HG02588 (cell line): Measurements from ENCODE around the gene CRYAB.
"Not testable (repeated sequence)": the region's sequence is repeated elsewhere in the genome, so short reads cannot be mapped to it uniquely, and the experiment has no call there.

ENCODE experiments used
- ATAC-seq: cut with Tn5 transposase; IDR thresholded peaks from one replicate; pipeline ENCODE4 v1.9.1; 2021; ENCODE audit warnings: mild to moderate bottlenecking, moderate library complexity; ENCODE audit not compliant: unreplicated experiment

The CRYAB gene

DNA sequence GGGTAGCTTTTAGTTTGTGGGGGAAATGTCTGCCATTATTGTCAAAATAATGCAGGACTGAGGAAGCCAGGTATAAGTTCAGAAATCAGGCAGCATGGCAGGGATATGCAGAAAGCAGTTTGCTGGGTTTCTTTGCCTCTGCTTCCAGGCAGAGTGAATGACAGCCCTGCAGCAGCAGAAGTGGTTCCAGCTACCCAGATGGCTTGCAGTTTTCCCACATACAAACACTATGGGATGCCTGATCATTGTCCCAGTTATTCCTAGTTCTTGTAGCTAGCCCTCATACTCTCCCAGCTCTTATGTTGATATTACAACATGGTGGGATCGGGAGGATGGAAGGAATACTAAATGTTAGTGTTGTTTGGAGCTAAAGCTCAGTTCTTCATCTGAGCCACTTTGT is 22.7 kb upstream of the CRYAB start:
- ATAC-seq, result no peak

DNA sequence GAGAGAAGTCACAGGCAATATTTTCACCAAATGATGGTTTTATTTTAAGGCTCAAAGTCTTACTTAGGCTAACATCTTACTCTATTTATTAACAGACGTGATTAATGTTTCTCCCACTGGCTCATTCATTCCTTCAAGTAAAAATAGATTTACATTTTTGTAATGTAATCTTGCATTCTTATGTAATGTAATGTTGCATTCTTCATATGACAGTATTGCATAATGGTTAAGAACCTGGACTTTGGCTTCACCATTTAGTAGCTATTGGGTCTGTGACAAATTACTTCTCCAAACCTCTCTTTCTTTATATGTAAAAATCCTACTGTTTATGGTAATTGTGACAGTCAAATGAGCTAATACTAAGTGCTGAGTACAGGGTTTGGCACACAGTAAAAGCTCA is 22.3 kb upstream of the CRYAB start:
- ATAC-seq, result no peak

DNA sequence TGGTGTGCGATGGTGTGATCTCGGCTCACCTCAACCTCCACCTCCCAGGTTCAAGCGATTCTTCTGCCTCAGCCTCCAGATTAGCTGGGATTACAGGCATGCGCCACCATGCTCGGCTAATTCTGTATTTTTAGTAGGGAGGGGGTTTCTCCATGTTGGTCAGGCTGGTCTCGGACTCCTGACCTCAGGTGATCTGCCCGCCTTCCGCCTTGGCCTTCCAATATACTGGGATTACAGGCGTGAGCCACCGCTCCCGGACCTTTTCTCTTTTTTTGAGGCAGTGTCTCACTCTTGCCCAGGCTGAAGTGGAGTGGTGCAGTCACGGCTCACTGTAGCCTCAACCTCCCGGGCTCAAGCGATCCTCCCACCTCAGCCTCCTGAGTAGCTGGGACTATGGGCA is 21.6 kb upstream of the CRYAB start:
- not testable (repeated sequence) for ATAC-seq

DNA sequence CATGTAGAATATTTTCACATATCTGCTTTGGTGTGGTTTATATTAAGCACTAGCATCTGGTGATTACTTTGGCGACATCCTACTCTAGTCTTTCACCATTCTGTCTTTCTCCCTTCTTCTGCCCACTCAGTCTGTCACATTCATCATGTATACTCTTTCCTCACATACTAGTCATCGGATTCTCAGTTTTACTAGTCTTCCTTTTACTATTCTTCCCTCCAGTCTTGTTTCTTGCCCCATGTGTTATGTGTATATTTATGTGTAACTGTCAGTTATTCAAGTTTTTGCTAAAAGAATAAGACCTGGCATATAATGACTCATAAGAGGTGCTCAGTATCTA is 21.0 kb upstream of the CRYAB start:
- ATAC-seq, result no peak

DNA sequence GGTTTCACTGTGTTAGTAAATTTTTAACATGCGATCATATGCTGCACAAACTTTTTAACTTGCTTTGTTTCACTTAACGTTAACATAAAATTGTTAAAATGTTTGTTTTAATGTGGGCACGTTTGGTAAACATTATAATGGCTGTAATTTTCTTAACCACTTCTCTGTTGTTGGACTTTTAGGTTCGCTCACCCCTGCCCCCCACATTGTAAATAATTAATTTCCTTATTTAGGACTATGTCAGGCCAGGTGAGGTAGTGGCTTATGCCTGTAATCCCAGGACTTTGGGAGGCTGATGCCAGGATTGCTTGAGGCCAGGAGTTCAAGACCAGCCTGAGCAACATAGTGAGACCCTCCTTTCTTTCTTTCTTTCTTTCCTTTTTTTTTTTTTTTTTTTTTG is 18.9 kb upstream of the CRYAB start:
- ATAC-seq, result no peak

DNA sequence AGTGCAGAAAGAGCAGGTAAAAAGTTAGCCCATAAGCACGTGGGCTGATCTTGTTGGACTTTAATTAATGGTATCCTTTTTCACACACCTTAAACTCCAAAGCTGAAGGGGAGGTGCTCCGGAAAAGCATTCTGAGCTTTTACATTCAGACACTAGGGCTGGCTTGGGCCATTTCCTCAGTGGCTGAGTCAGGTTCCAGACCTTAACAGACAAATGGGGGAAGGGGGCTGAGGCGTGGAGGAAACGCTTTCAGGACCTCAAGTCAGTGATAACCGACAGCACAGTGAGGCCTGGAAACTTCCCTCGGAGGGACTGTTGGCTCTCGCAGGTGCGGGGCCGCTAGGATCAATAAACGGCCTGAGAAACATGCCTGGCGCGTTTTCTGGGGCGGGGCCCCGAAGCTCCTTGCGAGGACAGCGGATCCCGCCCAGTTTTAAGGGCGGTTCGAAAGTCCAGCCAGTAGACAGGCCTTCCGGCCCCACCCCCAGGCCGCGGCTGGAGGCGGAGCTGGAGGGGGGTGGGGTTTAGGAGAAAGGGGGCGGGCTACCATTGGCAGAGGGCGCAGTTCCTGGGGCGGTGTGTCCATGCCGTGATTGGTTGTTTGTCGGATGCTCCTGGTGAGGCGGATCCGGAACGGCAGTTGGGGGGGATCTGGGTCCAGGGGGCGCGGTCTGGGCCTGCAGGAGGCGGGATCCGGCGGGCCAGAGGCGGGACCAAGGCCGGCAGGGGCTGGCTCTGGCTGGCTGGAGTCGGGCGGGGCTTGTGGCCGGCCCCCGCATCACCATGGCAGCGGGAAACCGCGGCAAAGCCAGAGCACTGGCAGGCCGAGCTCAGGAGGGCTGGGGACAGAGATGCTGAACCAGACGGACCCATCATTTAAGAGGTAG is 15.2 kb upstream of the CRYAB start:
- ATAC-seq, result peak; percentile 93

DNA sequence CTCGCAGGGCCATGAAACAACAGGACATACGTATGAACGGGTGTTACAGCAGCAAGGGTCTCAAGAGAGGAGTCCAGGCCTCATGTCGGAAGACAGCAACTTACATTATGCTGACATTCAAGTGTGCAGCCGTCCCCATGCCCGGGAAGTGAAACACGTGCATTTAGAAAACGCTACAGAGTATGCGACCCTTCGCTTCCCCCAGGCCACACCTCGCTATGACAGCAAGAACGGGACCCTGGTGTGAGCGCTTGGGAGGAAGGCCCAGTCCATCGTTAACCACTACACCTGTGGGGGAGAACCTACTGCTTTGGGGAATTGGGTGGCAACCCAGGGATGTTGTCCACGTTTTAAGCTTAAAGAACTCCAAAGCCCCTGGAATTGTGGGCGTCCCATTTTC is 14.4 kb upstream of the CRYAB start:
- no peak for ATAC-seq

DNA sequence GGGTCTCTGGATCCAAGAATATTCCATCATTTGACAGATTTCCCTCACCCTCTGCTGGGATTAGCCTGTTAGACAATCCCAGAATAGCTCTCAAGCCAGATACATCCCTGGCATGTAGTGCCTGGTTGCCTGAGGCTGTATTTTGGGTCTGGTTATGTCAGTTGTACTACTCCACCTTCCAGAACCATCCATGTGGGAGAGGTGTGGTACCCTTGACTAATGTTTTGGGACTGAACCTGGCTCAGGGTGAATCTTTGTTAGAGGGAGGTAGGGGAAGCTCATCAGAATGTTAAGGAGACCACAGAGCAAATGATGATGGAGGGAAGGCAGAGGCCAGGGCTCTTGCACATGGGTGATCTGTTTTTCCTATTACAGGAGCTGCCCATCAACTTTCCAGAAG is 12.4 kb upstream of the CRYAB start:
- ATAC-seq, result no peak

DNA sequence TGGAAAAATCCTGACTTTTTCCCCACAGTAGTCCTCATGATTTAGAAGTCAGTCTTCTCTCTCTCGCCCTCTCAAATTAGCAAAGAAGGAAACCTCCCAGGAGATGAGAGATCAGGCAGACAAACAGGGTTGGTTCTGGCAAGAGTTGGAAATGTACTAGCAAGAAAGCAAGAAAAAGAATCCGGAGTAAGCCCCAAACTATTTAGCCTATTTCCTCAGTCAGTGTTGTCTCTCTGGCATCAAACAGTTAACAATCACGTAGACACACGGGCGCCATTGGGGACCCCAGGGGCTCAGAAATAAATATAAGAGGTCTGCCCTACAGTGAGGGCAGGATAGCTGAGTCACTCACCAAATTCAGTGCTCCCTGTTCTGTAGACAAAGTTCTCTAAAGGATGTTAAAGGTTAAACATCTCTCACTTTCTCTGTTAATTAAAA is 11.8 kb upstream of the CRYAB start:
- ATAC-seq, result no peak

DNA sequence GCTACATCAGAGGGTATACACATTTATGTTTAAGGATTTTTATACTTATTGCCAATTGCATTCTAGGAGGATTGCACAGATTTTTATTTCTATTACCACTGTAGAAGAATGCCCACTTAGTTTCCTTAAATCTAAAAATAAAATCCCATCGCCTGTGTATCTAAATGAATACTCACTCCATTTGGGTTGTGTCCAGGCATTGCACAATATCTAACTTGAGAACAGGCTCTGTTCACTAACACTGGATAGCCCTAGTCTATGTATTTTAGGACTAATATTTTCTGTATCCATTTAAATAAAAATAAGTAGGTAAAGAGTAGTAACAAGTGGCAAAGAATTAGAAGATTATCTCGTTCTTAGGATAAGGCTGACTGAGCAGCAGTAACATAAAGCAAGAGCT is 11.2 kb upstream of the CRYAB start:
- ATAC-seq, result no peak

DNA sequence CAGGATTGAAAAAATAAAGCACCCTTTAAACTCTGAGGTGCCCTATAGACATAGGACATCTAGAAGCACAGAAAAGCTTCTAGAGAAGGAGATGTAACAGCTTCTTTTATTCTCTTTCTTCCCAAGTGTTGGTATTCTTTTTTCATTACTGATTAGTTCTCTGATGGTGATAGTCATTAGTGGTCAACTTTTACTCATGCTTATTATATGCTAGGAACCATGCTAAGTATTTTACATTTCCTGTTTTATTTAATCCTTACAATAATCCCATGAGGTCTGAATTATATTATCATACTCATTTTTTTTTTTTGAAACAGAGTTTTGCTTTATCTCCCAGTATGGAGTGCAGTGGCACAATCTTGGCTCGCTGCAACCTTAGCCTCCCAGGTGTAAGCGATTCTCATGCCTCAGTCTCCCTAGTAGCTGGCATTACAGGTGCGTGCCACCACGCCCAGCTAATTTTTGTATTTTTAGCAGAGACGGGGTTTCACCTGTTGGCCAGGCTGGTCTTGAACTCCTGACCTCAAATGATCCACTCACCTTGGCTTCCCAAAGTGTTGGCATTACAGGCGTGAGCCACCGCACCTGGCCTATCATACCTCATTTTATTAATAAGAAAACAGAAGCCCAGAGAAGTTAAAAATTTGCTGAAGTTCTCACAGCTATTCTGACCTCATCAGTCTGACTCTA is 10.1 kb upstream of the CRYAB start:
- no peak for ATAC-seq

DNA sequence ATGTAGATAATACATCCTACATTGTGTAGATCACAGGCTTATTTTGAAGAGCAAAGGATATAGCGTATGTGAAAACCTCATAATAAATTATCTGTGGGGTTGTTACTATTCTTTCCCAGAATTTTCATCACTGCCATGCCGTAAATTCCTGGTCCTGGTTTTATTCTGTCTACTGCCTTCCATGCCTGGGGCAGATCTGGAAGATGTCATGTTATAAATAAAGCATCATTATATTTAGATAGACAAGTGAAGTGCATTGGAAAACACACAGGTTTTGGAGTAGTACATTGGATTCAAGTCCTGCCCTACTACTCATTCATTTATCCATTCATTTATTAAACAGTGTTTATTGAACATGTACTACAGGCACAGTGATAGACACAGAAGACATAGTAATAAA is 9.3 kb upstream of the CRYAB start:
- ATAC-seq, result no peak

DNA sequence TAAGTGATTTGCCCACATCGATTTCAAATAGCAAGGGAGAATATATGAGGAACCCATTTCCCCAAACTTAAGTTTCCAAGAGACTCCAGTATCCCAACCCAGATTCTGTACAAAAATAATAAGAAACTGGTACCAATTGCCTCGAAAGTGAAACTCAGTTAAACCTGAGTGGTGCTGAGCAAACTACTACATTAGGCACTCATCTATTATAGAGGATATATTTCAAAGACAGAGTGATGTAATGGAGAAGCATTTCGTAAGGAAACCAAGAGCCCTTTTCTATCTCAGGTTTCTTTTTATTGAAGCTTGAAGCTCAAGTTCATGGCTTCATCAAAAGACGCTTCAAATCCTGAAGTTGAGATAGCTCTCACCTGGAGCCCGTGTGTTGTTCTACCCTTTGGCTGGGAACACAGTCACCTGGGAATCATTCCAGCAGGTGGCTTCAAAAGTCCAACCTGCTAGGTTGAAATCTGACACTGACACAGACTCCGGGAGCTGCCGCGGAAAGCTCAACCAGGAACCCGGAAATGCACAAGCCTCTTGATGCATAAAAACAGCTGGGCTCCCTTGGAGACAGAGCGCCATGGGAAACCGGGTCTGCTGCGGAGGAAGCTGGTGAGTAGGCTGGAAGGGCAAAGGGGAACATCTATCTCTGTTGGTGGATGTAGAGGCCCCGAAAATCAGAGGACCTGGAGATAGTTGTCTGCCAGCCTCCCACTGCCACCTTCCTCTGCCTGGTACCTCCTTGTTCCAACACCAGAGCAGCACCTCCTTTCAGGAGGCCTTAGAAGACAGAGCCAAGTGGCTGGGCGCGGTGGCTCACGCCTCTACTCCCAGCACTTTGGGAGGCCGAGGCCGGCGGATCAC is 7.1 kb upstream of the CRYAB start, which contains the start of gene C11orf52:
Gene C11orf52, plus strand, starts transcription at position 524 of the 867 bp plus-strand sequence. Its CDS starts 60 bp downstream, at position 584.
- ATAC-seq, result no peak

DNA sequence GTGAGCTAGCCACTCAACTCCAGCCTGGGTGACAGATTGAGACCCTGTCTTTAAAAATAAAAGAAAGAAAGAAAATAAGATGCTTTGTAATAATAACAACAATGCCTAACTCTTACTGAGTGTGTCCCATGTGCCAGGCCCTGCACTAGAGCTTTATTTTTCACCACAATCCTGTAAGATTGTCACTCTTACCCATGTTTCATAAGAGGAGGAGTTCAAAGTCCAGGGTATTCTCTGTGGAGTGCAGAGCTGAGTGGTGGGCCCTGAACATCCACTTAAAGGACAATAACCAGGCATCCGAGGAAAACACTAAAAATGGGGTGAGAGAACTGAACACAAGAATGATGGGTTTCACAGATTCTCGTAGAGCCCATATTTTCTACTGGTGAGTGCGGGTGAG is 6.2 kb upstream of the CRYAB start:
- ATAC-seq, result no peak

DNA sequence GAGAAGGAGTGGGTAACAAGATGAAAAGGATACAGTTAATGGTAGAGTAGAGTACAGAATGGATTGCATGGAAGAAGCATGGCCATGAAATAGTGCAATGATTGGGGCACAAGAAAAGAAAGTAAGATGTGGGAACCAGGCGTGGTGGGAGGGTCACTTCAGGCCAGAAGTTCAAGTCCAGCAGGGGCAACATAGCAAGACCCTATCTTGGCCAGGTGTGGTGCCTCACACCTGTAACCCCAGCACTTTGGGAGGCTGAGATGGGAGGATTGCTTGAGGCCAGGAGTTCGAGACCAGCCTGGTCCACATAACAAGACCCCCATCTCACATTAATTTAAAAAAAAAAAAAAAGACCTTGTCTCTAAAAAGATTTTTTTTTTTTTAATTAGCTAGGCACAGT is 5.7 kb upstream of the CRYAB start:
- ATAC-seq, result no peak

DNA sequence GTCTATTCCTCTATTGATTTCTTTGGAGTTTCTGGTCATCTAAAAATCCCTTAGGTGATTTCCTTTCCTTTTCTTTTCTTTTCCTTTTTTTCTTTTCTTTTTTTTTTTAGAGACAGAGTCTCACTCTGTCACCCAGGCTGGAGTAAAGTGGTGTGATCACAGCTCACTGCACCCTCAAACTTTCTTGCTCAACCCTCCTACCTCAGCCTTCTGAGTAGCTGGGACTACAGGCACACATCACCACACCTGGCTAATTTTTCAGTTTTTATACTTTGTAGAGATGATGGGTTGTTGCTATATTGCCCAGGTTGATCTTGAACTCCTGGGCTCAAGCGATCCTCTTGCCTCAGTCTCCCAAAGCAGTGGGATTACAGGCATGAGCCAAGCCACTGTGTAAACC is 5.2 kb upstream of the CRYAB start:
- no peak for ATAC-seq

DNA sequence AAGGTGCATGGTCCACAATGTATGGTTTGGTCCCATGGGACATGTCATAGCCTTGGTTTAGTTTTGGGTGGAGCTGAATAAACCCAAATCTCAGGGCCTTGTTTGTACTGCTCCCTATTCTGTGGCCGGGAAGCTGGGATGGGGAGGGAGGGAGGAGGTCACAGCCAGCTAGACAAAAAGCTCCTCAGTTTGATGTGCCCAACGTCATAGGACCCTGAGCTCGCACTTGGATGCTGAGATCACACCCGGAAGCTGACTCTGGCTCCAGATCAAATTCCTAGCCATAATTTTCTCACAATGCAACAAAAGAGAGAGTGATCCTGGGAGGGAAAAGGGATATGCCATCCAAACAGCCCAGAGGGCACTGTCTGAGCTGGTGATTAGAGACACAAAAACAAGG is 2.4 kb upstream of the CRYAB start:
- ATAC-seq, result no peak

DNA sequence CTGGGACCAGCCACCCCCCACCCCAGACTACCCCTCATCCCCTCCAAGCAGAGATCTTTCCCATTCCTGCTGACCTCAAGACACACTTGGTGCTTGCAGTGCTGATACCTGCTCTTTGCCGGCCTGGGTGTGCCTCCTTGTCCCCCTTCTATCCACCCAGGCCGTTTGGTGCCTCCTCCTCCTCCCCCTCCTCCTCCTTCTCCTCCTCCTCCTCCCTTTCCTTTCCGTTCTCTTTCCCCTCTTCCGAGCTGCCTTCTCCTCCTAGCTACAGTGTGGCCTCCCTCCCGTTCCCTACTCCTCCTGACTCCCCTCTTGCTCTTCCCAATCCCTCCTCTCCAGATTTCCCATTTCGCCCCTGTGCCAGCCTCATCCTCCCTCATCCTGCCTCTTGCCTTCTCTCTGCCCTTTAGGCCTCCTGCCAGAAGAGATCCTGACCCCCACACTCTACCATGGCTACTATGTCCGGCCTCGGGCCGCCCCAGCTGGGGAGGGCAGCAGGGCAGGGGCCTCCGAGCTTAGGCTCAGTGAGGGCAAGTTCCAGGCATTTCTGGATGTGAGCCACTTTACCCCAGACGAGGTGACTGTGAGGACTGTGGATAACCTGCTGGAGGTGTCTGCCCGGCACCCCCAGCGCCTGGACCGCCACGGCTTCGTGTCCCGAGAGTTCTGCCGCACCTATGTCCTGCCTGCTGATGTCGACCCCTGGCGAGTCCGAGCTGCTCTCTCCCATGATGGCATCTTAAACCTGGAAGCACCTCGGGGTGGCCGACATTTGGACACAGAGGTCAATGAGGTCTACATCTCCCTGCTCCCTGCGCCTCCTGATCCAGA is 1.7 kb upstream of the CRYAB start:
- ATAC-seq, result no peak

DNA sequence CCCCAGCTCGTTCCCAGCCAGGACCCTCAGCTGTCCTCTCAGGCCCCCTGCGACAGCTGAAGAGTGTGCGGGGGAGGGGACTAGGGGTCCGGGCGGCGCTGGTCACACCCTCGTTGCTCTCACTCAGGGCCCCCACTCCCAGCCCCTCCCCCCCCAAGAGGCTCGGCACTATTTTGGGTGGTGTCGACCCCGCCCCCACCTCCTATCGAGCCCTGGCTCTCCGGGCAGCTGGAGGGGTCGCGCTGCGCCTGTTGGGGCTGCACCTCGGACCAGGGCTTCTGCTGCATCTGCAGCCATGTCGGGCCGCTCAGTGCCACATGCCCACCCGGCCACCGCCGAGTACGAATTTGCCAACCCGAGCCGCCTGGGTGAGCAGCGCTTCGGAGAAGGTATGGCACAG is 965 bp upstream of the CRYAB start, which contains the start of gene HSPB2:
Gene HSPB2, plus strand, starts transcription at position 200 of the 400 bp plus-strand sequence. Its CDS starts 96 bp downstream, at position 296.
- ATAC-seq, result no peak
